ENCODE measurements around the gene LMBRD2. TPM values are rescaled to one million over a fixed set of nuclear protein-coding genes. Genes with fewer than 3 reads are reported as not detected.

Gene LMBRD2
- total and polyA plus RNA-seq, 2 of the 8 experiments (the other 6 are each of a cell fraction or from before 2014, with no cell fraction given), result 1.1 to 4.1 TPM

DNA sequence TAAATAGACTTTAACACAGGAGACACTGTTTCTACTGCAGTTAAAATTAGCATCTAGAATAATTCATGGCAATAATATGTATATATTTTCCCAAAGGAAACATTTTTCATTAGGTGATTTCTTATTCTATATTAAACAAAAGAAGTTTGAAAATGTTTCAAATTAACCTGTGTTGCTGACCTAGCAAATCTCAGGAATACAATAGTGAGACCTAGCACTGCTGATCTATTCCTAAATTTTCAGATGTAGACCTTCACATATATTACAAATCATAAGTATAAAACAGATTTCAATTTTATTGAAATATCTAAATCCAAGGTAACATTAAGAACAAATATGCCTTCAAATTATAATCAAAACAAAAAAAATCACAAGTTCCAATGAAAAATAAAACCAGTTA is 15.1 kb downstream of the LMBRD2 start (continued):
- TF ChIP-seq KDM5A (IDR thresholded peaks at IDR 0.05; ENCODE audit: low read length), result no peak
- TF ChIP-seq MAFK (IDR thresholded peaks at IDR 0.05; ENCODE audit: low read depth, low read length), result no peak
- TF ChIP-seq BACH1 (IDR thresholded peaks at IDR 0.05; ENCODE audit: low read length), result no peak
- no peak for TF ChIP-seq RNF2 (IDR thresholded peaks at IDR 0.05; ENCODE audit: borderline replicate concordance, low read depth, low read length, missing control alignments, poor library complexity, severe bottlenecking)
- TF ChIP-seq, protein P1, sequence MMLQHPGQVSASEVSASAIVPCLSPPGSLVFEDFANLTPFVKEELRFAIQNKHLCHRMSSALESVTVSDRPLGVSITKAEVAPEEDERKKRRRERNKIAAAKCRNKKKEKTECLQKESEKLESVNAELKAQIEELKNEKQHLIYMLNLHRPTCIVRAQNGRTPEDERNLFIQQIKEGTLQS (IDR thresholded peaks at IDR 0.05; ENCODE audit: insufficient read depth, low read depth, low read length), result no peak
- TF ChIP-seq POU5F1 (IDR thresholded peaks at IDR 0.05; ENCODE audit: low read depth, low read length), result no peak
- no peak for TF ChIP-seq MAX (IDR thresholded peaks at IDR 0.05)
- no peak for TF ChIP-seq SIRT6 (IDR thresholded peaks at IDR 0.05; ENCODE audit: low read length)

Data from H1 (cell line).